AG04450 (cell line): Measurements from ENCODE around the gene ARSA. TPM values are rescaled to one million over a fixed set of nuclear protein-coding genes. Genes with fewer than 3 reads are reported as not detected.
A peak's percentile ranks its signal among the peaks of the same experiment; 100 is the strongest.

Experiments
- CTCF ChIA-PET: fragments of 300-600, 350-600 bp; formaldehyde crosslinking; extraction: SDS; loops from one replicate; lab custom pipeline; 2022; ENCODE audit warnings: antibody characterized with exemption, inconsistent platforms; lab: Charles Lee
- POLR2A ChIA-PET: fragments of 350-600 bp; formaldehyde crosslinking; extraction: SDS; loops from one replicate; lab custom pipeline; 2021; ENCODE audit warnings: antibody characterized with exemption, inconsistent platforms; lab: Yijun Ruan, JAX
- DNase-seq: peaks from one replicate; pipeline ENCODE4 v3.0.0-alpha.2; 2011; ENCODE audit warnings: low read depth, low spot score
- H3K27ac ChIP-seq: one replicate; pipeline ENCODE4 v1.5.1; 2012; ENCODE audit warnings: low read depth, low read length, control low read depth
- H3K27me3 ChIP-seq: one replicate; pipeline ENCODE4 v1.6.0; 2012; ENCODE audit warnings: low read length; ENCODE audit not compliant: control insufficient read depth, insufficient read depth
- H3K4me3 ChIP-seq: 2 replicates; pipeline ENCODE4 v1.5.1; 2011; ENCODE audit warnings: mild to moderate bottlenecking, low read depth, low read length, control low read depth
- H3K9me3 ChIP-seq: 2 replicates; pipeline ENCODE4 v1.5.1; 2012; ENCODE audit warnings: low read length; ENCODE audit not compliant: control insufficient read depth, insufficient read depth
- polyA plus RNA-seq: library from polyadenylated mRNA; depleted of rRNA; stranded (reverse); fragments of >200 nt; gene quantifications from 2 replicates; pipeline ENCODE4 v1.2.3, GENCODE V29; 2011
- TF ChIP-seq, protein P1 (sequence below): IDR thresholded peaks from 2 replicates; pipeline ENCODE4 v1.5.1; 2011; ENCODE audit warnings: low read depth, low read length, control low read depth, inconsistent platforms

Gene ARSA
- polyA plus RNA-seq, 1 experiment = 14.3 TPM

GRCh38 chr22:50585781-50586180, 42.2 kb downstream of the ARSA start:
- CTCF ChIA-PET = interaction anchor here (1.5 kb wide), 1 partner anchor 23 kb away, joined by 8 read pairs; the partner anchor contains the start of gene SYCE3
- no peak overlapping the region for H3K4me3 ChIP-seq
- TF ChIP-seq, protein P1, sequence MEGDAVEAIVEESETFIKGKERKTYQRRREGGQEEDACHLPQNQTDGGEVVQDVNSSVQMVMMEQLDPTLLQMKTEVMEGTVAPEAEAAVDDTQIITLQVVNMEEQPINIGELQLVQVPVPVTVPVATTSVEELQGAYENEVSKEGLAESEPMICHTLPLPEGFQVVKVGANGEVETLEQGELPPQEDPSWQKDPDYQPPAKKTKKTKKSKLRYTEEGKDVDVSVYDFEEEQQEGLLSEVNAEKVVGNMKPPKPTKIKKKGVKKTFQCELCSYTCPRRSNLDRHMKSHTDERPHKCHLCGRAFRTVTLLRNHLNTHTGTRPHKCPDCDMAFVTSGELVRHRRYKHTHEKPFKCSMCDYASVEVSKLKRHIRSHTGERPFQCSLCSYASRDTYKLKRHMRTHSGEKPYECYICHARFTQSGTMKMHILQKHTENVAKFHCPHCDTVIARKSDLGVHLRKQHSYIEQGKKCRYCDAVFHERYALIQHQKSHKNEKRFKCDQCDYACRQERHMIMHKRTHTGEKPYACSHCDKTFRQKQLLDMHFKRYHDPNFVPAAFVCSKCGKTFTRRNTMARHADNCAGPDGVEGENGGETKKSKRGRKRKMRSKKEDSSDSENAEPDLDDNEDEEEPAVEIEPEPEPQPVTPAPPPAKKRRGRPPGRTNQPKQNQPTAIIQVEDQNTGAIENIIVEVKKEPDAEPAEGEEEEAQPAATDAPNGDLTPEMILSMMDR = no peak
- no peak overlapping the region for H3K27ac ChIP-seq
- DNase-seq = no peak
- no peaks in the 10 kb centered on the region for H3K9me3 ChIP-seq
- POLR2A ChIA-PET = no interaction called here
- H3K27me3 ChIP-seq = peaks cover 13% of the 10 kb centered on the region

DNA sequence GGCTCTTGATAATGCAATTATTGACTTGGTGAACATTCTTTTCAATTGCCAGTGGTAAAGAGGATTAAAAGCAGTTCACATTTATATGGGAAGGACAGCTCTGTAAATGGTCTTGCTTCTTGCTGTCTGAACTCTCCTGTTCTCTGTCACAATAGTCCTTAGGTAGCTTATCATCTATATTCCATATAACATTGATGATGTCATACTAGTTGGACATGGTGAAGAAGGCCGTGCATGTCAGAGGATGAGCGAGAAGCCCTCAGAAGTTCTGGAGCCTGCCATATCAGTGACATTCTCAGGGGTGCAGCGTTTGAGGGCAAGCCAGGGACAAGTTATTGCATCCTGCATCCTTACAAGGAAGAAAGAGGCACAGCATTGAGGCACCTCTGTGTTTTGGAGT, 42.7 kb downstream of the ARSA start:
- H3K27ac ChIP-seq = no peak overlapping the region
- ChIA-PET CTCF (interaction anchor here (0.8 to 1.5 kb wide), 2 partner anchors 22 to 36 kb away, joined by 3 to 8 read pairs; partner anchors contain the start of gene SYCE3), POLR2A (no interaction called here)
- TF ChIP-seq, protein P1 = no peak
- peaks cover 13% of the 10 kb centered on the region for H3K27me3 ChIP-seq
- H3K9me3 ChIP-seq = no peaks in the 10 kb centered on the region
- DNase-seq = no peak
- no peak overlapping the region for H3K4me3 ChIP-seq

DNA sequence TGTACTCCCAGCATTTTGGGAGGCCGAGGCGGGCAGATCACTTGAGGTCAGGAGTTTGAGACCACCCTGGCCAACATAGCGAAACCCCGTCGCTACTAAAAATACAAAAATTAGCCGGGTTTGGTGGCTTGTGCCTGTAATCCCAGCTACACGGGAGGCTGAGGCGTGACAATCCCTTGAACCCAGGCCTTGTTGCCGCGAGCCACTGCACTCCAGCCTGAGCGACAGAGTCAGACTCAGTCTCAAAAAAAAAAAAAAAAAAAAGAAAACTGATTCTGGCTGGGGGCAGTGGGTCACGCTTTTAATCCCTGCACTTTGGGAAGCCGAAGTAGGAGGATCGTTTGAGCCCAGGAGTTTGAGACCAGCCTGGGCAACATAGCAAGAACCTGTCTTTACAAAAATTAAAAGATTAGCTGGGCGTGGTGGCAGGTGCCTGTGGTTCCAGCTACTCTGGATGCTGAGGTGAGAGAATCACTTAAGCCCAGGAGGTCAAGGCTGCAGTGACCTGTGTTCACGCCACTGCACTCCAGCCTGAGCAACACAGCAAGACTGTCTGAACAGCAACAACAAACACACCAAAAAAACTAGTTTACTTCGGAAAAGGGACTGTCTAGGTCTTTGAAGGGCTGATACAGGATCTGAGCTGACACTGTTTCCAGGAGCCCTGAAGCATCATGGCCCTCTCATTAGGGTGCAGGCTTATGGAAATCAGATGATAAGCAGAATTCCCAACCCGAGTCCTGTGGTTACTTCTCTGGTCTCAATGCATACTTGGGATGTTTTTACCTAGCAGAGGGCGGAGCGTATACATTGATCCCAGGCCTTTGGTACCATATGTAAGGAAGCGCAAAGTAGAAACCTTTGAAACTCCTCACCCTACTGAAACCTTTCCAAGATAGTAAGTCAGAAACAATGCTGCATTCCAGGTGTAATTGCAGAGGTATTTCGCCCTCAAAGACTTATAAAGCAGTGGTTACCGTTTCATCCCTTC, 43.6 kb downstream of the ARSA start:
- no peaks in the 10 kb centered on the region for H3K9me3 ChIP-seq
- H3K27me3 ChIP-seq = peaks cover 7% of the 10 kb centered on the region
- no peak for DNase-seq
- POLR2A ChIA-PET = interaction anchor here (0.6 kb wide), 1 partner anchor 14 kb away, joined by 4 read pairs; no protein-coding TSS in a partner anchor
- TF ChIP-seq, protein P1 = no peak
- H3K27ac ChIP-seq = no peak overlapping the region
- no peak overlapping the region for H3K4me3 ChIP-seq
- CTCF ChIA-PET = interaction anchor here (0.7 to 1.5 kb wide), 3 partner anchors 21 to 59 kb away, joined by 3 to 8 read pairs (median 3); partner anchors contain the start of genes SCO2 and SYCE3

GRCh38 chr22:50583294-50583861, 44.6 kb downstream of the ARSA start:
- ChIA-PET POLR2A (interaction anchor here (0.6 to 1.6 kb wide), 2 partner anchors 19 to 76 kb away, joined by 3 to 11 read pairs; partner anchors contain the start of genes LMF2 and NCAPH2), CTCF (no interaction called here)
- H3K4me3 ChIP-seq = peak overlapping the region; percentile 79
- H3K27ac ChIP-seq = peak overlapping the region; percentile 21
- TF ChIP-seq, protein P1 = no peak
- no peaks in the 10 kb centered on the region for H3K9me3 ChIP-seq
- H3K27me3 ChIP-seq = peaks cover 6% of the 10 kb centered on the region
- DNase-seq = no peak
